HUDEP-2 (cell line): ENCODE measurements around the gene CCDC187.

Source experiments
- DNase-seq, 76 experiments: peaks; one replicate each; lab custom pipeline; 2025; ENCODE audit not compliant: unreplicated experiment in 76 of 76; lab: John Stamatoyannopoulos, UW

The CCDC187 gene

DNA sequence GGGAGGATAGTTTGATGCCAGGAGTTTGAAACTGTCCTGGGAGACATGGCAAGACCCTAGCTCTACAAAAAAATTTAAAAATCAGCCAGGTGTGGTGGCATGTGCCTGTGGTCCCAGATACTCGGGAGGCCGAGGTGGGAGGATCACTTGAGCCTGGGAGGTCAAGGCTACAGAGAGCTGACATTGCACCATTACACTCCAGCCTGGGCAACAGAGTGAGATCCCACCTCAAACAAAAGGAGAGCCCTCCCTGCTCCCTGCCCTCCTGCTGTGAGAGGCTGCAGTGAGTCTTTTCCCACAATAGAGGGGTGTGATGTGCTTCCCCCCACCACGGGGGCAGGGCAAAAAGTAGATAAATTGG lies 10.1 kb upstream of the CCDC187 start:
- DNase-seq, result no peak

DNA sequence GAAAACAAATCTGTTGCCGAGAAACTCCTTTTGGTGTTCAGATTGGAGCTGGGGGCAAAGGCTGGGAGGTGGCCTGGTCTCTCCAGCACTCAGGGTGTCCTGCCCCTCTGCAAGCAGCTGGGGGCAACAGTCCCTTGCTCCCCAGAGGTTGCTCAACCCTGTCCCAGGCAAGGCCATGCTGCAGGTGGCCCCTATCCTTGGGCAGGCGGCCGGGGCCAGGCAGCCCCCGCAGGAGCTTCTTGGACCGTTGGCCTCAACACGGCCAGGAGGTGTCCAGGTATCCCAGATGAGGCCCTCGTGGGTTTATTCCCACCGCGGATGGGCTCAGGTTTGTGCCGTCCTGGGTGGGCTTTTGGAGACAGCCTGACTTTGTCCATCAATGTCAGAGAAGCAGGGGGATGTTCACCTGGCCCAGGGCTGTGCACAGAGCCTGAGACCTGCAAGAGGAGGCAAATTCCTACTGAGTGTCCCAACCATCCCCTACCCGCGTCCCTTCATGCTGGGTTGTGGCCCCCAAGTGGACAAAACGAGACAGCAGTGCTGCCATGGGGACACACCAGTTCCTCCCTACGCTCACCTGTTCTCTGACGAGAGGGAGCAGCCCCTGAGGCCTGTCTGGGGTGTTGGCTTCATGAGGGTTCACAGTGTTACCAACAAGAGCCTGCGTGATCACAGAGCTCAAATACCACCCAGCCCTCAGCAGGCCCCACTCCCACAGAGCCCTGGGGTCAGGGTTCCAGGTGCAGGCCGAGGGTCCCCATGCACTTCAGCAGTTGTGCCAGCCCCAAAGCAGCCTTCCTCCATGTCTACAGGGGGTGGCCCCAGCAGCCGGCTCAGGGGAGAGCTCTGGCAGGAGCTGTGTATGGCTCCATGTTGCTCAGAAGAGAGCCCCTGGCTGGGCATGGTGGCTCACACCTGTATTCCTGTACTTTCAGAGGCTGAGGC lies 9.5 kb upstream of the CCDC187 start:
- no peak for DNase-seq

GRCh38 chr9:136312436-136312835 lies 8.5 kb upstream of the CCDC187 start:
- DNase-seq, result peak in 35 of 76 experiments; percentile 1 to 42 (median 19)

DNA sequence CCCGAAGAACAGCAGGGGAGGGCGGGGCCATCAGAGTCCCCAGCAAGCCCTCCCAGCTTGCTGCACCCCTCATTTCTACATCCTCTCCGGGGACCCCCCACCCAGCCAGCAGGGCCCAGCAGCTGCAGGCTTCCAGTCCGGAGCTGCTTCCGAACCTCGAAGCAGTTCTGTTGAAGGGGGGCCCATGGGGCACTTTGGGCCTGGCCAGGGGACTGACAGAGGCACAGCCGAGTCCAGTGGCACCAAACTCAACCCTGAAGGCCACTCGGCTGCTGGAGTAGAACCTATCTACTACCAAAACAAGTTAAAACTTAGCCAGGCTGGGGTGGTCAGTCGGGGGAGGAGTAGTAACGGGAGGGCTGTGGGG lies 8.1 kb upstream of the CCDC187 start:
- DNase-seq, result no peak

DNA sequence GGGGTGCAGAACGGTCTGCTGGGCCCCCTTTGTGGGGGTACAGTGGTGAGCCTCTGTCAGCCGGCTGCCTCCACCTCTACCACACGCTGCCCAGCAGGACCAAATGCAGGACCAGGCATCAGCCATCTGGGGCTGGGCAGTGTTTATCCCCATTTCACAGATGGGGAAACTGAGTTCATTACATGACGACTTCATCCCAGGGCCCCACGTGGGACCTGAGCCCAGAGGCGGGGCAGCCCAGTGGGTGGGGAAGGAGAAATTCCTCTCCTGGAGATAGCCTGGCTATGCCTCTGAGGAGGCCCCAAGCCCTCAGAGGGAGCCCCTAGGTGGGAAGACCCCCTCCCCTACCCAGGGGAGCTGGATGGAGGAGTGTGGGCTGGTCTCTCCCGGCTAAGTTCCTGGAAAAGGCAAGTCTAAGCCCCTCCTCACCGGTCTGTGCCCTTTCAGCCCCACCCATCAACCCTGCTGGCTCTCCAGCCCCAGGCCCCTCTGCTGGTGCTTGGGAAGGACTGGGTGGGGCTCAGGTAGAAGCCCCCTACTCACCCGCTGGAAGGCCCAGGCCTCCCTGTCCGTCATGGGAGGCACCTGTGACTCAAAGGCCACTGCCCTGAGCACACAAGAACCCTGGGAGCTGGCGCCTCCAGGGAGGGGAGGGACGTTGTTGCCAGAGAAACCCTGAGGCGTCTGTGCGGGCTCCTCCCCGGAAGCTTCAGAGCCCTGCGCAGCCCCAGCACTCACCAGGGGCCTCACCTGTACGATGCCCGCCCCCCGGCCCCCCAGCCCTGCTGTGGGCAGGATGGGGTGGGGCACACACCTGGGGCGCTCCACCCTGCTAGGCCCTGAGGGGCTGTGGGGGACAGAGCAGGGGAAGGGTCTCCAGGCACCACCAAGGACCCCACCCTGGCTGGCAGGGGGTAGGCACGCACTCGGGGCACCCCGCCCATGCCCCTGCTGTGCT lies 7.4 kb upstream of the CCDC187 start:
- peak in 6 of 76 experiments; percentile 13 to 30 (median 22) for DNase-seq

- no peak for DNase-seq
Measured at GRCh38 chr9:136310273-136311030, 6.6 kb upstream of the CCDC187 start.

- DNase-seq, result no peak
Measured at GRCh38 chr9:136309806-136310220, 5.9 kb upstream of the CCDC187 start.

- no peak for DNase-seq
Measured at GRCh38 chr9:136309101-136309801, 5.4 kb upstream of the CCDC187 start.

DNA sequence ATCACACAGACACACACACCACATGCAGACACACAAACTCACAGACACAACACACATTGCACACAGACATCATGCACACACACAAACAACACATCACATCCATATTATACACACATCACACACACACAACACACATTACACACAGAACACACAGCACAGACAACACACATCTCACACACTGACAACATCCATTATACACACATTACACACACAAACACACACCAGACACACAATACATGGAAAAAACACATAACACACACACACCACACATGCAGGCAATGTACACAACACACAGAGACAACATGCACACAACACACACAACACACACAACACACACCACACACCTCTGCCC lies 4.8 kb upstream of the CCDC187 start:
- no peak for DNase-seq

DNA sequence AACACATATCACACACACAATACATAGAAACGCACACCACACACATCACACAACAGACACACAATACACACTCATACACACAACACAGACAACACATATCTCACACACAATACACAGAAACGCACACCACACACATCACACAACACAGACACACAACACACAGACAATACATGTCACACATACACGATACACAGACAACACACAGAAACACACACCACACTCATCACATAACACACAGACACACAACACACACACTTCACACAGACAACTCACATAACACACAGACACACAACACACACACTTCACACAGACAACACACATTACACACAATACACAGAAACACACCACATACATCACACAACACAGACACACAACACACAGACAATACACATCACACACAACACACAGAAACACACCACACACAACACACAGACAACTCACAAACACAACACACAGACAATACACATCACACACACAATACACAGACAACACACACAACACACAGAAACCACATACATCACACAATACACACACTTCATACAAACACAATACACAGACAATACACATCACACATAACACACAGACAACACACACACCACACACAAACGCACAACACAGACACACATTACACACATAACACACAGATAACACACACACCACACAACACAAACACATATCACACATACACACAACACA lies 4.3 kb upstream of the CCDC187 start:
- no peak for DNase-seq

- no peak for DNase-seq
Measured at GRCh38 chr9:136307215-136307750, 3.4 kb upstream of the CCDC187 start.

- no peak for DNase-seq
Measured at GRCh38 chr9:136306211-136307208, 2.6 kb upstream of the CCDC187 start.

DNA sequence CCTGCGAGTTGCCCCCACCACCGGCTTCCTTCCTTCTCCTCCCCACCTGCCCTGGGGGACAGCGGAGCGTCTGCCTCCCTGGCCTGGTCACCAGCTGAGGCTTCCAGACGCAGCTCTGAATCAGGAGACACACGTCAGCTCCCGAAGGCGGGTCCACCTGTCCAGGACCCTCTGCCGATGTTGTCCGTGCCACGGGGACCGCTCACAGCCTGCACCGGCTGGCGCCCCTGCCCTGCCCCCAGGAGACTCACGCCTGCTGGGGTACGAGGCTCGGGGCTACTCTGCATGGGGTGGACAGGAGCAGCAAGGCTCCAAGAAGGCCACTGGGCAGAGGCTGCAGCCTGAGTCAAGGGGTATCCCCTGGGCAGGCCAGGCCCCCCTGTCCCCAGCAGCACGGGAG lies 1.9 kb upstream of the CCDC187 start:
- no peak for DNase-seq

DNA sequence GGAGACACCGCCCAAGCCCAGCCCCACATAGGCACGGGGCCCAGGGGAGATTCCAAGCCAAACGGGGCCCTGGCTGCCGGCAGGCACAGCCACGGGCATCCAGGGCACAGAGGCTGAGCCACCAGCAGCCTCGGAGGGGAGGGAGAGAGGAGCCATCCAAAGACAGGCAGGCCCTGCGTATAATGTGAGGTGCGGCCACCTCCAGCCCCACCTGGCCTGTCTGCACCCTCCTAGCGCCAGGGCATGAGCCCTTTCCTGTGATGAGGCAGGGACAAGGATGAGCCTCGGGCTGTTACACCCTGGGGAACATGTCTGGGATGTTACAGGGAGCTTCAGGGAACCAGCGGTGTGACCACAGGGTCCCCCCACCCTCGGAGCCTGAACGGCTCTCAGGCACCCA lies 1.1 kb upstream of the CCDC187 start:
- DNase-seq, result no peak

GRCh38 chr9:136304456-136304855 lies 562 bp upstream of the CCDC187 start:
- DNase-seq, result no peak

GRCh38 chr9:136303066-136303824 lies 649 bp downstream of the CCDC187 start:
- DNase-seq, result no peak

GRCh38 chr9:136302527-136302926 lies 1.4 kb downstream of the CCDC187 start:
- DNase-seq, result no peak
